Upper lobe of left lung (tissue), 4 donors: ENCODE results near the gene HMX1.

Experiments used
- POLR2AphosphoS5 ChIP-seq, 2 donors: sonication (generic); formaldehyde crosslinking; IDR thresholded peaks; one replicate each; pipeline ENCODE4 v1.5.1; 2017; ENCODE audit warnings: antibody characterized with exemption in 2 of 2
- TF ChIP-seq, protein P1 (sequence below), 6 experiments: fragments of 450-650 bp in 4 of 6; fragments of 200-600 bp in 2 of 6; sonication (generic) in 2 of 6; IDR thresholded peaks; one replicate each; pipeline ENCODE4 v1.5.1; 2016 to 2019; ENCODE audit warnings: antibody characterized with exemption in 6 of 6

- TF ChIP-seq, protein P1, sequence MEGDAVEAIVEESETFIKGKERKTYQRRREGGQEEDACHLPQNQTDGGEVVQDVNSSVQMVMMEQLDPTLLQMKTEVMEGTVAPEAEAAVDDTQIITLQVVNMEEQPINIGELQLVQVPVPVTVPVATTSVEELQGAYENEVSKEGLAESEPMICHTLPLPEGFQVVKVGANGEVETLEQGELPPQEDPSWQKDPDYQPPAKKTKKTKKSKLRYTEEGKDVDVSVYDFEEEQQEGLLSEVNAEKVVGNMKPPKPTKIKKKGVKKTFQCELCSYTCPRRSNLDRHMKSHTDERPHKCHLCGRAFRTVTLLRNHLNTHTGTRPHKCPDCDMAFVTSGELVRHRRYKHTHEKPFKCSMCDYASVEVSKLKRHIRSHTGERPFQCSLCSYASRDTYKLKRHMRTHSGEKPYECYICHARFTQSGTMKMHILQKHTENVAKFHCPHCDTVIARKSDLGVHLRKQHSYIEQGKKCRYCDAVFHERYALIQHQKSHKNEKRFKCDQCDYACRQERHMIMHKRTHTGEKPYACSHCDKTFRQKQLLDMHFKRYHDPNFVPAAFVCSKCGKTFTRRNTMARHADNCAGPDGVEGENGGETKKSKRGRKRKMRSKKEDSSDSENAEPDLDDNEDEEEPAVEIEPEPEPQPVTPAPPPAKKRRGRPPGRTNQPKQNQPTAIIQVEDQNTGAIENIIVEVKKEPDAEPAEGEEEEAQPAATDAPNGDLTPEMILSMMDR (IDR thresholded peaks at IDR 0.05) = no peak
- TF ChIP-seq POLR2AphosphoS5 (IDR thresholded peaks at IDR 0.05) = no peak
Measured at GRCh38 chr4:8911316-8912088, 39.9 kb upstream of the HMX1 start.
